GM21528 (cell line): ENCODE data around the gene LARP7.
"Not testable (repeated sequence)": the region's sequence is repeated elsewhere in the genome, so short reads cannot be mapped to it uniquely, and the experiment has no call there.

ENCODE experiments used
- ATAC-seq: cut with Tn5 transposase; IDR thresholded peaks from one replicate; pipeline ENCODE4 v1.9.1; 2021; ENCODE audit warnings: mild to moderate bottlenecking, moderate library complexity; ENCODE audit not compliant: unreplicated experiment, low FRiP score

Gene LARP7

DNA sequence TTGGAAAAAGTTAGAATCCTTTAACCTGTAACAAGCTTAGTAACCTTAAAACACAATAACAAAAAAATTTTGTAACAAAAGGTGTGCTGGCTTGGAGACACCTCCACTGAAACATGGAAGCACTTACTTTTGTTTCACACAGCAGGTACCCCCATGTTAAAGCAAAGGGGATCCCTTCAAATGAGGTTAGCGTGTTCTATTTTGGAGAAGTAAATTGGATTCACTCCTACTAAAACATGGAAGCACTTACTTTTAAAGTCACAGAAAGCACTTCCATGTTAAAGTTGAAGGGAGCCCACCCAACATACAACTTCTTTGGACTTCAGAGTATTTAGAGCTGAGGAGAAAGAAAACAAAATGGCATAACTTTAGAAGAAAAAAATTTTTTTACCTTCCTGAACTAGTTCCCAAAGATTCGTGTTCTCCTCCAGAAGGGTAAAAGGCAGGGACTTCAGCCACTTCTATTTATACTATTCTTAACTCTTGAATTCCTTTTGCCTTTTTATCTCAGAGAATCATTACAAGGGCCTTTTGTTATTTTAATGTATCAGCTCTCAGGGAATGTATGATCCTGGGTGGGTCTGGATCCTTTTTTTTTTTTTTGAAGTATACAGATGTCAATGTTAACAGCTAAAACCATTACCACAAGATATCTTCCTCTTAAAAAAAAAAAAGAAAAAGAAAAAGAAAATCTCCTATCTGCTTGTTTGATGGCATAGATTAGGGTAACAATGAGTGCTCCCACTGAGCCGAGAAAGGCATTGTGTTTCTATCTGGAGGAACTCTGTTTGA, 11.5 kb downstream of the LARP7 start:
- ATAC-seq, result no peak

DNA sequence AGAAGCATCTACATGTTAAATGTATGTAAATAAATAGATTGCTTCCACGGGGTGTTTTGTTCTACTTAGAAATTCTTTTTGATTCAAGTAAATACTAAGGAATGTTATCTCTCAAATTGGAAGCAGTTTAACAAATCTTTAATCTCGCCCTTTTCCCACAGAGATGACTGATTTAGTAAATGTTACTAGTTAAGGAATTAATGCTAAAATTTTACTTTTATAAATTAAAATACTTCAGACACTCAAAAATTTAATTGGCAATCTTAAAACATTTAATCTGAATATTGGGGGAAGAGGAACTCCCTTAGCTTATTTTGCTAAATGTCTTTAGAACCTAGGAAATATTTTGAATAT, 12.1 kb downstream of the LARP7 start:
- no peak for ATAC-seq

DNA sequence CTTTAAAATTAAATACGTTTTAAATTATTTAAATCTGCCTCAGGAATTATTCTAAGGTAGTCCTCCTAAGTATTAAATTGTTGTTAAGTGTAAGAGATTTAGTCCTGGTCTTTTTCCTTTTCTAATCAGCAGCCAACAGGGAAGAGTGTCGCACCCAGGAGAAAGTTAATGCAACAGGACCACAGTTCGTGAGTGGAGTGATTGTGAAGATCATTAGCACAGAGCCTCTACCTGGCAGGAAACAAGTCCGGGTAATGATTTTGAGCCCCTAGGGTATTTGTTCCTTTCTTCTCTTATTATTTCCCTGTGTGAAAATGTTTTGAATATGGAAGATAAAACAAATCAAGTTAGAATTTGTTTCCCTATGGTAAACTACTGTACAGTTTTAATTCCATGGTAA, 13.4 kb downstream of the LARP7 start:
- ATAC-seq, result no peak

DNA sequence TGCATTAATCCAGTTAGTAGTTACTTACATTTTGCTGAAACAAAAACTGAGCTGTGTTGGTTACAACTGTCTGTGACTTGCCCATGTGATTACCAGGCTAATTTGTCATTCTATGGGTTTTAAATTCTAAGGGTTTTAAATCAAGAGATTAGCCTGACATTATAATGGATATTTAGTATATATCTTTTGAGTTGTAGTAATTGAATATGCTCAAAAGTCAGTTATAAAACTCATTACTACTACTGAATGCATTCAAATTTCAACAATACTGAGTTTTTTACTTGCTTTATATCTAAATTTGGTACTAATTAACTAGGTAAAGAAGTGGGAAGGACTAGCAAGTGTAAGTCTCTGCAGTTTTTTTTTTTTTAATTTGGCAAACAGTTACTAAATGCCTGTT, 14.7 kb downstream of the LARP7 start:
- ATAC-seq, result no peak

DNA sequence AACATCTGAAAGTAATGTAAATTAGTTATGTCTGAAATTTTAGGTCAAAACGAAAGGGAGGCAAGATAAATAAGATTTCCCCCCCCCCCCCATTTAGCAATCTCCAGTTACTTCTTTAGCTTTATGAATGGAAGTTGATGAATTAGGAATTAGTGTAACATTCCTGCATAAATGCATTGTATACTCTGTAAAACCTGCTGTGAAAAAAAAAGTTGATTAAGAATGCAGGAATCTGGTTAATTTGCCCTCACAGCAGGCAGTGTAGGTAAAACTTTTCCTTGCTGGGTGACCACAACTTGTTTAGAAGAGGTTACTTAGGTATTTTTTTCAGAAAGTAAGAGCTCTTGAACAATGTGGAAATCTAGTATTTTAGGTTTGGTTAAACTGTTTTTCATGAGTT, 15.3 kb downstream of the LARP7 start:
- no peak for ATAC-seq

DNA sequence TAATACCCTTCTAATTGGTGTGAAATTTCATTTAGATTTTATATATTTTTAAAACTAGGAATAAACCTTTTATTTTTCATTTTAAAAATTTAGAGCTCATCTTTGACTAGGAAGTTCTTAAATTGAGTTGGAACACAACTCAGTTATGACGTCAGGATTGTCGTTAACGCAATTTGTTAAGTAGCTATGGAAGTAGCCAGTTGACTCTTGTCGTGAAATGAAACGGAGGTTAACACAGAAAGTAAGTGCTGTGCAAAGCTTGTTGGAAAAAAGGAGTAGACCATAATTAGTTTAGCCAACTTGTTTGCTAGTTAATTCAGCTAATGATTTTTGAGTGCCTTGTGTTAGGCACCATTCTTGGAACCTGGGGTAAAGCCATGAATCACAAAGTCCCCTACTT, 18.3 kb downstream of the LARP7 start:
- ATAC-seq, result no peak

DNA sequence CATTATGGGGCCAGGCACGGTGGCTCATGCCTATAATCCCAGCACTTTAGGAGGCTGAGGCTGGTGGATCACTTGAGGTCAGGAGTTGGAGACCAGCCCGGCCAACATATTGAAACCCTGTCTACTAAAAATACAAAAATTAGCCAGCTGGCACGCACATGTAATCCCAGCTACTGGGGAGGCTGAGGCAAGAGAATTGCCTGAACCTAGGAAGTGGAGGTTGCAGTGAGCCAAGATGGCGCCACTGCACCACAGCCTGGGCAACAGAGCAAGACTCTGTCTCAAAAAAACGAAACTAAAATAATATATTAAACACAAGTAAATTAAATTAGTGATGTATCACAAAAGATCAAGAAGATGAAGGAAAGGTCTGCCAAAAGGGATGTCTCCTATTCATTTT, 19.2 kb downstream of the LARP7 start:
- ATAC-seq, result not testable (repeated sequence)

DNA sequence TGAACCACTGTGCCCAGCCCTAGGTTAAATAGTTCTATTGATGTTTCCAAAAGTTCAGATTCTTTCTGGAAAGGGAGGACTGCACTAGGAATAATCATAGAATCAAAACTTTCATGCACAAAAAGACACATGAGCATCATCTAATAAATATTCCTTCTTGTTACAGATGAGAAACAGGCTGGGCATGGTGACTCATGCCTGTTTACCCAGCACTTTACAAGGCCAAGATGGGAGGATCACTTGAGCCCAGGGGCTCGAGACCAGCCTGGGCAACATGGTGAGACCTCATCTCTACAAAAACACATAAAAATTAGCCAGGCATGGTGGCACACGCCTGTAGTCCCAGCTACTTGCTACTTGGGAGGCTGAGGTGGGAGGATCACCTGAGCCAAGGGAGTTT, 27.7 kb downstream of the LARP7 start:
- no peak for ATAC-seq

DNA sequence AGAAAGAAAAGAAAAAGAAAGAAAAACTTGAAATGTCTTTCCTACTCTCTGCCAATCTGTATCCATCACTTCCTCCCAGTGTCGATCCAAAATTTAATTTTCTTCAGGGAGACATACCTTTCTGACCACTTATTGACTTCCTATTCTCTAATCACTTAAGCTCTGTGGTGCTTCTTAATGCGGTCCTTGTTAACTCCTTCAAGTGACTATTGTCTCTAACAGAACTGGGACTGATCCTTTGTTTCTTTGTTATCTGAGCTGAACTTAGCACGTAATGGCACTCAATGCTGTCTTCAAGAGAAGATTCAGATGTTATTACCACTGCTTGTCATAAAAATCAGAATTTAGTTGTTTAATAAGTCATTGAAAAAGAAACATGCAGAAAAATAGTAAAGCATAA, 31.2 kb downstream of the LARP7 start:
- no peak for ATAC-seq

DNA sequence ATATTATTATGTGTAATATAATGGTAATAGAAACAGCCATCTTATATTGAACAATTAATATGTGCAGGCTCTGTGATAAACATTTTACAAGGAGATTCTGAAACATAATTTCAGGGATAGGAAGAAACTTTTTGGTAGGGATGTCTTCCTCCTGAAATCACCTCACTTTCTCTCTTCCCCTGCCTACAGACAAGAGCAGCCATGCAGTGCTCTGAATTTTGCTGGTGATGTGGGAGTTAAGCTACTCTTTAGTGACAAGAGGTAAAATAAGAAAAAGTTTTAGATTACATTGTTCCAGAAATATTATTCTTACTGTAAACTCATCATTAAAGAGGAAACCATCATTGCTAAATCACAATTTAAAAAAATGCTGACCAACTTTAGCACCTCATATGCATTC, 36.1 kb downstream of the LARP7 start:
- ATAC-seq, result no peak

DNA sequence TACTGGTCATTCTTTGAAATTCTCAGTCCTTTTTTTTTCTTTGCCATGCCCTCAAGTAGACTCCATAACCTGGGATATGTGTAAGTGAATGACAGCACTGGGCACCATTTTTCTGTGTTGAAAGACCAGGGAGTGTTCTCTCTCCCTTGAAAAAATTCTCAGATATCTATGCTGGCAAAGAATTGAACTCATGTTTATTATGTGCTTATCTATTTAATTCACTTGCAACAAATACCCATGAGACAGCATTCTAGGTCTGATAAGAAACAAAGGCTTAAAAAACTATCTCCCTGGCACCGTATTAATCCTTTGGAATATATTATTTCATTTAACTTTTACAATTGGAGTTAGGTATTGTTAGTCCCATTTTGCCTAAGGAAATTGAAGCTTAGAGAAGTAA, 36.7 kb downstream of the LARP7 start:
- no peak for ATAC-seq

DNA sequence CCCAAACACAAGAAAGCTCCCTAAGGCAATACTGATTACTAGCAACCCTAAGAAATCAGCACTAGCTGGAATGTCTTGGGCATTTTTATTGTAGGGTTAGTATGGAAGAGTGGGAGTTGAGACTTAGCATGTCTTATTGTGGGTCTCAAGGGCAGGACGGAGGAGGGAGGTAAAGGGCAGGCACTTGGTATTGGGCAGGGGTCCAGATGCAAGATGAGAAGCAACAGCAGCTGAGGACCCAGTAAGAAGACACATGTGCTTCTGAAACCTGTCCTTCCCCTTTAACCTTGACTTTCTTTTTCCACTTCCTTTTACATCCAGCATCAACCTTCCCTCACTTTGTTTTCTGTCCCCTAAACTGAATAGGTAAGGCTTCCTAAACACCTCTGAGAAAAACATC, 37.4 kb downstream of the LARP7 start:
- ATAC-seq, result no peak

DNA sequence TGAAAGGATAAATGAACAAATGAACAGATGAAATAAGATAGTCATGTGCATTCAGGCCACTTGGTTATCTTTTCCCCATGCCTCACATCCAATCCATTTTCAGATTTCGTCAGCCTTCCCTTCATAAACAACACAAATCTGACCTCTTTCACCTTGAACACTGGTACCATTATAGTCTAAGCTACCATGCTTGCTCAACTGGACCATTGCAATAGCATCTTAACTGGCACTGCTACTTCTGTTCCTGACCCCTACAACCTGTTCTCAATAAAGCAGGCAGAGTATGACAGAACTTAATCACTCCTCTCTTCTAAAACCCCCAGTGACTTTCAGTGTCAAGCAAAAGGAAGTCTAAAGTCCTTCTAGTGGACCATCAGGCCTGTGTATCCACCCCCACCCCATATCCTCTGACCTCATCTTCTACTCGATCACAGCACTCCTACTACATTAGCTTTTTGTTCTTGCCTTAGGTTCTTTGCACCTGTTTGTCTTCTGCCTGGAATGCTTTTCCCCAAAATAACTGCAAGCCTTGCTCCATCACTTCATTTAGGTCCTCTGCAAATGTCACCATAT, 40.7 kb downstream of the LARP7 start:
- ATAC-seq, result no peak

DNA sequence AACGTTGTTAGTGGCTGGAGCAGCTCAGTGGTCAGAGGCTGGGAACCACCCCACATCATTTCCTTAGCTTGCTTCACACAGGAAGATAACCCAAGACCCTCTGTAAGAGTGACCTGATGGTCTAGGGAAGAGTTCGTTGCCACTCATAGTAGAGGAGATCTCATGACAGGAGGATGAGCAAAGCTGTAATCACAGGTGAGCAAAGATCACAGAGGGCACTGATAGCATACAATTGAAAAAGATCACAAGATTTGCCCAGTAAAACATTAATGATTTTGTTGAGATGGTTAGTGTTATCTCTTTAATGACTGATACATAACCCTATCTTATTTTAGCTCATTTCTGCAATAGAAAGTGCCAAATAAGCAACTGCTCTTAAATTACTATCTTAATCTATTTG, 44.1 kb downstream of the LARP7 start:
- ATAC-seq, result no peak

DNA sequence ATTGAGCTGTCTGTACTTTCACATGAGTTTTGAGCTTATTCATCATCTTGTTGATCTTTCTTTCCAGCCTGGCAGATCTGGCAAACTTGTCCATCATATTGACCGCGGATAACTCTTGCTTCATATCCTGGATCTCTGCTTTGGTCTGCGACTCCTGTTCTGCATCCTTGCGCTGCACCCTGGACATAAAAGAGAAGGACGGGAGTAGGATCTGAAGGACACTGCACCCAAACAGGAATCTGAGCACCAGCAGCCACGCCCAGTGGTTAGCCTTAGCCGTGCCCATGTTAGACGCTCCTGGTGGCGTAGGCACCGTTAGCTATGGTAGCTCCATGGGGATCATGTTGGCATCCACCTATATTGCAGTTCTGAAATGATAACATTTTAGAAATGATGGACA, 56.6 kb downstream of the LARP7 start:
- ATAC-seq, result no peak

DNA sequence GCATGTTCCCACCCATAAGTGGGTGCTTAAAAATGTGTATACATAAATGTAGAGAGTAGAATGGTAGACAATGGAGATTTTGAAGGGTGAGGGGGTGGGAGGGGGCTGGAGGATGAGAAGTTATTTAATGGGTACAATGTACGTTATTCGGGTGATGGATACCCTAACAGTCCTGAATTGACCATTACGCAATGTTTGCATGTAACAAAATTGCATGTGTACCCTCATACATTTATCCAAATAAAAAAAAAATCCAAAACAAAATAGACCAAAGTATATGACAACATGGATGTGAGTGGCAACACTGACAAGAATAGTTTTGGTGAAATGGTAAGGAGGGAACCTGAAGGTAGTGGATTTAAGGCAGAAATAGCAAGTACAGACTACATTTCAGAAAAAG, 63.7 kb downstream of the LARP7 start:
- no peak for ATAC-seq

DNA sequence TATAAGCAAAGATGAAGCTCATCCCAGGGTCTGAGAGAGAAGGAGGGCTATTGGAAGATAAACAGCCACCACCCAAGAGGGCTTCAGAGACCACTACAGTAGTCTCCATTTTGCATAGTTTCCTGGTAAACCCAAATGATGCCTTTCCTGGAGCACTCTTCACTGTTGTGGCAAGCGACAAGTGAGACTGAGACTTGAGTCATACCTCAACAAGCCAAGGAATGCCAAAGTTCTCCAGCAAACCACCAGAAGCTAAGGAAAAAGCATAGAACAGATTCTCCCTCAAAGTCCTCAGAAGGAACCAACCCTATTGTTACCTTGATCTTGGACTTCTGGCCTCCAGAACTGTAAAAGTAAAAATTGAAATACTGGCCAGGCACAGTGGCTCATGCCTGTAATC, 65.9 kb downstream of the LARP7 start:
- no peak for ATAC-seq

DNA sequence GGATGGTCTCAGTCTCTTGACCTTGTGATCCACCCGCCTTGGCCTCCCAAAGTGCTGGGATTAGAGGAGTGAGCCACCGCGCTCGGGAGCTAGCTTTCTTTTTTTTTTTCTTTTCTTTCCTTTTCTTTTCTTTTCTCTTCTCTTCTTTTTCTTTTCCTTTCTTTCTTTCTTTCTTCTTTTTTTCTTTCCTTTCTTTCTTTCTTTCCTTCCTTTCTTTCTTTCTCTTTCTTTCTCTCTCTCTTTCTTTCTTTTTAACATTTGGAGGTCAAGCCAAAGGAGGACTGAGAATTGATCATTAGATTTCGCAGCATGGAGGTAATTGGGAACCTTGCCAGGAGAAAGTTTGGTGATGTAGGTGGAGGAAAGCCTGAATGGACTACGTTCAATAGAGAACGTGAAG, 67.4 kb downstream of the LARP7 start:
- no peak for ATAC-seq

DNA sequence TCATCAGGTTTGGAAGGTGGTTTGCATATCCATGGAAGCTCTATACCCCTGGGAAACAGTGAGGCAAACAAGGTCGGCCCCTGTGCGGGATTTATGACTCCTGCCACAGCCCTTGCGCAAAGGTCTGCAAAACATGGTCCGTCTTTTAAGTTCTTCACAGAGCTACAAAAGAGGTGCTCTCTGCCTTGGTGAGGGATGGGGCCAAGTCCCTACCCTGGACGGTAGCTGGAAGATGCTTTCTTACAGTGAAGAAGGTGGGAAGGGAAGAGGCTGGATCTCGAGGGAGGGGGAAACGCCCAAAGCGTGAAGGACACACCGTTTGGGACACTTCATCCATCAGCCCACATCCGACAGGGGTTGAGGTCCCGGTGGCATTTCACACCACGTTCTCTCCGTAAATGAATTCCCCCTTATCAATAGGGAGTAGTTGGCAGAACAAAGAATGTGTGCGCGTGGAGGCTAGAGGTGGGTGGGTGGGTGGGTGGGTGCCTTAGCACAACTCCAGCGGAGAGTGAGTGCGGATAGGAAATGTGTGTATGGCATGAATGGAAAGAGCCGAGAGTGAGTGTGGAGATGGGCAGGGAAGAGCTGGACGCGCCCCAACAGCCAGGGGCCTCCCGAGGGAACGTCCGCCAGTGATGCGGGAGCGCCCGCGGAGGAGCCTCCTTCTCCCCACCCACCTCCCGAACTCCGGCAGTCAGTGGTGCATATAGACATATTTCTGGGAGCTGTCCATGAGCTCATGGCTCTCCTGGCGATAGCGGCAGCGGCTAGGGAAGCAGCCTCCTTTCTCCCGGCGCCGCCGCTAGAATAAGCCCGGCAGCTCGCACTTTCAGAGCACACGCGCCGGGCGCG, 68.3 kb downstream of the LARP7 start:
- peak; percentile 25 for ATAC-seq

DNA sequence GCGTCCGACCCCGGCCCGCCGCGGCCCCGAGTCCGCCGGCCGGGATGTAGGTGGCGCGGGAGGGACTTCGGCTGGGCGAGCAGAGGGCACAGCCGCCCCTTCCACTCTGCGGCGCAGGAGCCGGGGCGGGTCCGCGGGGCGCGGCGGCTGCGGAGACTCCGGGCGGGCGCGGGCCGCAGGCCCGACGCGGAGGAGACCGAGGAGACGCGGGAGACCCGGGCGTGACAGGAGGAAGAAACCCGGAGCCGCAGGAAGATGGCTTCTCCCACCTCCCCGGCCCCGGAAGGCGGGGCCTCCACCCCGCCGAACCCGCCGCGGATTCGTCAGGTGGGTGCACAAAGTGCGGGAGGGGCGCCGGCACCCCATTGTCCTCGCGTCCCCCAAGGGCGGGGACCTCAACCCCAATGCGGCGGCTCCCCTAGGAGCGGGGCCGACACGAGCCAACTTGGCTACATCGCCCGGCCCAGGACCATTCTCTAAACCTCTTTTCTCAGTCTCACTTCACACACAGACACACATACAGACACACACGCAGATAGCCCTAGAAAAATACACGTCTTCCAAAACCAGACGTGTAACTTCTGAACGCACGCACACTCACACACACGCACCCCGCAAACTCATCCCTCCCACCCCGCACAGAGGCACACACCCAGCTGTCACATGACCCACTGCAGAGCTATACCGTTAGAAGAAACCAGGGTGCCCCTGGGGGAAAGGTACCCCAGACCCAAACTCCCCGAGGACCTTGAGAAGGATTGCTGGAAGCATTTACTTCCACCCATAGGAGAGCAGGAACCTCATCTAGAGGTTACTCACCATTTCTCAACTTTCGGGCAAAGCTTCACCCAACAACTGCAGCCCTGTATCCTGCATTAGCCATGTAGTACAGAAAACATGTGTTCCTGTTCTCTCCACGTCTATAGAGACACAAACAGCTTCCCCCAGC, 69.2 kb downstream of the LARP7 start:
- peak; percentile 58 for ATAC-seq

DNA sequence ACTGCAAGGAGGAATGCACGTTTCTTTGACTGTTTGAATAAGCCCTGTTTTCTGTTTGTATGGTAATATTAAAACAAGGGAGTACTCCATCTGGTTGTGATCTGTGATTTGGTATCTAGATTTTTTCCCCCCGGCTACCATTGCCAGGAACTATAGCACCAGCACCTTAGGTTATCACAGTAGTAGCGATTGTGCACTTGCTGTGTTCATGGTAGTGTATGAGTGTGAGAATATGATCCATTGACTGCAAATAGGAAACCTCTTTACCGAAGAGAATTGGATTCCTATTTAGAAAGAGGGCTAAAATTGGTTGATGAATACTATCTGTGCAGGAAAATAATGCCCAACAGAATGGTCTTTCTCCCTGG, 69.9 kb downstream of the LARP7 start:
- ATAC-seq, result no peak
